Uterus (tissue), 2 donors: ENCODE data around the gene PSD4.

Source experiments
- CTCF ChIP-seq, 4 experiments: fragments of 200-600 bp in 2 of 4; fragments of 450-650 bp in 2 of 4; sonication (generic) in 2 of 4; IDR thresholded peaks; one replicate each; pipeline ENCODE4 v1.5.1; 2016 to 2019; ENCODE audit warnings: antibody characterized with exemption in 4 of 4, mild to moderate bottlenecking in 2 of 4, moderate library complexity in 1 of 4
- POLR2A ChIP-seq, 2 donors: fragments of 450-650 bp; IDR thresholded peaks; one replicate each; pipeline ENCODE4 v1.6.1; 2016; ENCODE audit warnings: antibody characterized with exemption in 2 of 2, mild to moderate bottlenecking in 1 of 2, moderate library complexity in 1 of 2

DNA sequence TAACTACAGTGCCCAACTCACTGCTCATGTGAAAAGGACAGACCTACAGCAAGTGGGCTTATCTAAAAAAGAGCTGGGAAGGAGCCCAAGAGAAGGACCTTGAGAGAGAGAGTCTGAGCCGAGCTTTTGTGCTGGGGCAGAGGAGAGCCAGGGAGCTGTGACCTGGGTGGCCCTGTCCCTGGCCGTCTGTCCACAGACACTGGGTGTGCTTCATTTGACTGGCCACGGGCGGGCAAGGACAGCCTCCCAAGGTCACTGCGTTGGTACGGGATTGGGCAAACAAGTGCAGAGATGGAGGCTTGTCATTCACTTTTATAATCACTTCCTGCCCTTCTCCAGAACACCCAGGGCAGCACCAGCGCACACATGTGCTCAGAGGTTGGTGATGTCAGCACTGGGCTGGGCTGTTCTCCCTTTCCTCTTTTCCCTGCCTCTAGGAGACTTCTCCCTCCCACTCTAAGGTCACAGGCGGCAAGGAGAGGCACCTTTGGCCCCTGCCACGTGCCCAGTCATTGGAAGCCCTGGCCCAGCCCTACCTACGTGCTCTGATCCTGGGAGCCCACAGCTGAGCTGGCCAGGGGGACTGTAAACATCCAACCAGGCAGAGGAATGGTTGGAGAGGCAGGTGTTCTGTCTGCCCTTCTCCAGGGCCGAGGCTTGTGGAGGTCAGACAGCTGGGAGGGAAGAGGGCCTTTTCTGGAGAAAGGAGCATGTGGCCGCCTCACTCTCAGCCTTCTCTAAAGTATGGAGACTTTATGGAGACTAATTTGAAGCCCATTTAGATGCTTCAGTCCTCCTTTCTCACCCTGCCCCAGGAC is 6.4 kb upstream of the PSD4 start:
- TF ChIP-seq CTCF (IDR thresholded peaks at IDR 0.05) (no peak), POLR2A (IDR thresholded peaks at IDR 0.05) (no peak)
